Measurements from ENCODE around the gene FOCAD.

Gene FOCAD

DNA sequence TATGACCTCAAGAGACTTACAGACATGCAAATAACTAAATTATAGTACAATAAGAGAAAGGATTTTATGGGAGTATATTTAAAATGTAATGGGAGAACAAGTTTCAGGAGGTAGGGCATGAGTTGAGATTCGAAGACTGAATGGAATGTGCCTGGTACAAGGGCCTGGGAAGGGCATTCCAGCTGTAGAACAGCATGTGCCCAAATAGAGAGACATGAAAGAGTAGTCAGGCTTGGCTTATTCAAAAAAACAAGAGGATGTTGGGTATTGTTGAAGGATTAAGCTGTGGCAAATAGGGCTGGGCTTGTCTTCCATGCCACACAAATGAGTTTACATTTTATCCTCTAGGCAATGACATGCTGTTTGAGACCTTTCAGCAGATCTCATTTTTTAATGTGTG lies 86.9 kb downstream of the FOCAD start:
- CTCF ChIA-PET, result no interaction called here
- Histone ChIP-seq H3K36me3 (ENCODE audit: control insufficient read depth in 4 of 4, insufficient read depth in 4 of 4, low read length in 3 of 4) (peaks cover 15 to 38% (median 18%) of the 10 kb centered on the region in 4 experiments), H3K4me1 (ENCODE audit: control extremely low read depth in 1 of 4, control insufficient read depth in 4 of 4, insufficient read depth in 4 of 4, low read length in 3 of 4) (no peaks in the 10 kb centered on the region), H3K4me3 (ENCODE audit: control insufficient read depth in 1 of 7, extremely low read depth in 1 of 7, insufficient read depth in 4 of 7, low read depth in 2 of 7, low read length in 6 of 7) (no peak overlapping the region), H3K27me3 (replicated peaks in 2 of 5; ENCODE audit: control insufficient read depth in 4 of 5, insufficient read depth in 5 of 5, low read length in 4 of 5) (no peaks in the 10 kb centered on the region), H3K9me3 (ENCODE audit: control extremely low read depth in 1 of 5, control insufficient read depth in 4 of 5, insufficient read depth in 2 of 5, low read depth in 1 of 5, low read length in 4 of 5) (peaks cover 0 to 3% (median 0%) of the 10 kb centered on the region in 5 experiments), H3K27ac (ENCODE audit: insufficient read depth in 1 of 2, low read depth in 1 of 2, low read length in 2 of 2, poor library complexity in 1 of 2, severe bottlenecking in 2 of 2) (no peak overlapping the region)
- WGBS (ENCODE audit: insufficient coverage), result 91% methylated on average over 1 of the region's 1 CpG
- POLR2A ChIA-PET, result no interaction called here
- no peak for DNase-seq

DNA sequence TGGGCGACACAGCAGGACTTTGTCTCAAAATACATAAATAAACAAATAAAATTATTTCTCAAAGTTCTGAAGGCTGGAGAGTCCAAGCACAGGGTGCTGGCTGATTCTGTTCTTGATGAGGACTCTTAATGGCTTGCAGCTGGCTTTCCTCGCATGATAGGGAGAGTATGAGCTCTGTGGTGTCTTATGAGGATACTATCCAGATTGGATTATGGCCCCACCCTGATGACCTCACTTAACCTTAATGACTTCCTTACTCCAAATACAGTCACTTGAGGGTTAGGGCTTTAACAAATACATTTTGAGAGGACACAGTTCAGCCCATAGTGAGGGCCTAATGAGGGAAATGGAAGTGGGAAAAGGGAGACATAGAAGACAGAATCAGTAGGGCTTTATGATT lies 87.7 kb downstream of the FOCAD start:
- Histone ChIP-seq H3K4me3 (ENCODE audit: control insufficient read depth in 1 of 7, extremely low read depth in 1 of 7, insufficient read depth in 4 of 7, low read depth in 2 of 7, low read length in 6 of 7) (no peak overlapping the region), H3K36me3 (ENCODE audit: control insufficient read depth in 4 of 4, insufficient read depth in 4 of 4, low read length in 3 of 4) (peaks cover 15 to 34% (median 18%) of the 10 kb centered on the region in 4 experiments), H3K27me3 (replicated peaks in 2 of 5; ENCODE audit: control insufficient read depth in 4 of 5, insufficient read depth in 5 of 5, low read length in 4 of 5) (no peaks in the 10 kb centered on the region), H3K27ac (ENCODE audit: insufficient read depth in 1 of 2, low read depth in 1 of 2, low read length in 2 of 2, poor library complexity in 1 of 2, severe bottlenecking in 2 of 2) (no peak overlapping the region), H3K4me1 (ENCODE audit: control extremely low read depth in 1 of 4, control insufficient read depth in 4 of 4, insufficient read depth in 4 of 4, low read length in 3 of 4) (no peaks in the 10 kb centered on the region), H3K9me3 (ENCODE audit: control extremely low read depth in 1 of 5, control insufficient read depth in 4 of 5, insufficient read depth in 2 of 5, low read depth in 1 of 5, low read length in 4 of 5) (peaks cover 0 to 3% (median 0%) of the 10 kb centered on the region in 5 experiments)
- POLR2A ChIA-PET, result no interaction called here
- no peak for DNase-seq
- no CpG with 5 or more reads among the region's 2 CpGs for WGBS (ENCODE audit: insufficient coverage)
- CTCF ChIA-PET, result interaction anchor here (0.6 to 1.0 kb wide), 2 partner anchors 11 to 1464 kb away, joined by 3 read pairs; no protein-coding TSS in a partner anchor

DNA sequence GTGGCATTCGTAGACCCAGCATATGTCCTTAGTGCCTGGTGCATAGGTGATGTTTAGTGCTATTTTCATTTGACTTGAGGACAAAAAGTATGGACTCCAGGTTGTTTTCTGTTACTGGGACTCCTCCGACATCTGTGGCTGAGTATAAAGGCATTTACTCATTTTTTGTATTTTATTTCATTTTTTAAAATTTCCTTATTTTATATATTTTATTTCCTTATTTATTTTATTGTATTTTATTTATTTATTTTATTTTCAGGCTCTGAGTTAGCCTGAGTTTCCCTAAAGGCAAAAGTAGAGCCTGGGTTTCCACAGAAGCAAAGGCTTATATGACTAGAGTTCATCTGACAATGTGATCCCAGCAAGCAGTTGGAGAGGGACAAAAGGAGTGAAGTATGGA lies 91.6 kb downstream of the FOCAD start:
- Histone ChIP-seq H3K4me3 (ENCODE audit: control insufficient read depth in 1 of 7, extremely low read depth in 1 of 7, insufficient read depth in 4 of 7, low read depth in 2 of 7, low read length in 6 of 7) (no peak overlapping the region), H3K9me3 (ENCODE audit: control extremely low read depth in 1 of 5, control insufficient read depth in 4 of 5, insufficient read depth in 2 of 5, low read depth in 1 of 5, low read length in 4 of 5) (peaks cover 0 to under 1% (median 0%) of the 10 kb centered on the region in 5 experiments), H3K27ac (ENCODE audit: insufficient read depth in 1 of 2, low read depth in 1 of 2, low read length in 2 of 2, poor library complexity in 1 of 2, severe bottlenecking in 2 of 2) (no peak overlapping the region), H3K4me1 (ENCODE audit: control extremely low read depth in 1 of 4, control insufficient read depth in 4 of 4, insufficient read depth in 4 of 4, low read length in 3 of 4) (no peaks in the 10 kb centered on the region), H3K27me3 (replicated peaks in 2 of 5; ENCODE audit: control insufficient read depth in 4 of 5, insufficient read depth in 5 of 5, low read length in 4 of 5) (no peaks in the 10 kb centered on the region), H3K36me3 (ENCODE audit: control insufficient read depth in 4 of 4, insufficient read depth in 4 of 4, low read length in 3 of 4) (peaks cover 5 to 23% (median 10%) of the 10 kb centered on the region in 4 experiments)
- CTCF ChIA-PET, result no interaction called here
- POLR2A ChIA-PET, result no interaction called here
- 100% methylated on average over 1 of the region's 2 CpGs for WGBS (ENCODE audit: insufficient coverage)
- DNase-seq, result no peak

DNA sequence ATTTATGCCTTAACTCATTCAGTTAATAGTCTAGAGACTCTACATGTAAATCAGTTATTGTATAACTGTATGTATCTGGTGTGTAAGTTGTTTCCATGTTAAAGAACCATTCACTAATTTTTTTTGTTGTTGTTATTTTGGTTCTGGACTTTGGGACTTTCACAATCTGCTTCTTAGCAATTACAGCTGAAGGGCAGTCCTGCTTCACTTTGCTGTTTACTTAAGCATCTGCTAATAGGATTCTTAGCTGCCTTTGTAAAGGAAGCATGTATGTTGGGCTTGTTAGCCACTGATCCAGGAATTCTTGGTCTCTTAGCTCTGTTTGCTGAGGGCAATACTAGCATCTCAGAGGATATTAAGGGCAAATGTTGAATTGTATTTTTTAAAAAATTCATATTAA lies 97.0 kb downstream of the FOCAD start:
- no peak overlapping the region for H3K27ac ChIP-seq (ENCODE audit: insufficient read depth in 1 of 2, low read depth in 1 of 2, low read length in 2 of 2, poor library complexity in 1 of 2, severe bottlenecking in 2 of 2)
- H3K9me3 ChIP-seq (ENCODE audit: control extremely low read depth in 1 of 5, control insufficient read depth in 4 of 5, insufficient read depth in 2 of 5, low read depth in 1 of 5, low read length in 4 of 5), result no peaks in the 10 kb centered on the region
- CTCF ChIA-PET, result interaction anchor here (1.1 kb wide), 1 partner anchor 97 kb away, joined by 4 read pairs; the partner anchor contains the start of gene FOCAD
- POLR2A ChIA-PET, result no interaction called here
- DNase-seq, result no peak
- H3K4me1 ChIP-seq (ENCODE audit: control extremely low read depth in 1 of 4, control insufficient read depth in 4 of 4, insufficient read depth in 4 of 4, low read length in 3 of 4), result no peaks in the 10 kb centered on the region
- no peaks in the 10 kb centered on the region for H3K27me3 ChIP-seq (replicated peaks in 2 of 5; ENCODE audit: control insufficient read depth in 4 of 5, insufficient read depth in 5 of 5, low read length in 4 of 5)
- peaks cover under 1 to 19% (median 6%) of the 10 kb centered on the region in 4 experiments for H3K36me3 ChIP-seq (ENCODE audit: control insufficient read depth in 4 of 4, insufficient read depth in 4 of 4, low read length in 3 of 4)
- H3K4me3 ChIP-seq (ENCODE audit: control insufficient read depth in 1 of 7, extremely low read depth in 1 of 7, insufficient read depth in 4 of 7, low read depth in 2 of 7, low read length in 6 of 7), result no peak overlapping the region

DNA sequence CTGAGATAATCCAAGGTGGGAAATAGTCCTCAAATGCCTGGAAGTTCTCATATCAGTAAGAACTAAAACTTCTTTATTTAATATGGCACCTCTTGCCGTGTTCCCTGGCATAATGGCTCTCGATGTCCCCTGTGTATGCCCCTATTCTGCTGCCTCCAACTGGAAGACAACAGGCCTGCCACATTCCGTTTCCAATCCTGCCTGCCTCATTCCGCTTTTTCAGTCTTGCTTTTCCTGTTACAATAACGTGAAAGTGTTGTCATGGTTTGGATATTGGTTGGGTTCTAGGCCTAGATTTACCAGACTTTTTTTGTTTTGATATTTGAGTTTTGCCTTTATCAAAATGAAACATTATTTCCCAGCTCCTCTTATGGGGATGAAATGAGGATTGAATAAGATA lies 98.2 kb downstream of the FOCAD start:
- Histone ChIP-seq H3K27me3 (replicated peaks in 2 of 5; ENCODE audit: control insufficient read depth in 4 of 5, insufficient read depth in 5 of 5, low read length in 4 of 5) (no peaks in the 10 kb centered on the region), H3K9me3 (ENCODE audit: control extremely low read depth in 1 of 5, control insufficient read depth in 4 of 5, insufficient read depth in 2 of 5, low read depth in 1 of 5, low read length in 4 of 5) (no peaks in the 10 kb centered on the region), H3K4me1 (ENCODE audit: control extremely low read depth in 1 of 4, control insufficient read depth in 4 of 4, insufficient read depth in 4 of 4, low read length in 3 of 4) (no peaks in the 10 kb centered on the region), H3K4me3 (ENCODE audit: control insufficient read depth in 1 of 7, extremely low read depth in 1 of 7, insufficient read depth in 4 of 7, low read depth in 2 of 7, low read length in 6 of 7) (no peak overlapping the region), H3K36me3 (ENCODE audit: control insufficient read depth in 4 of 4, insufficient read depth in 4 of 4, low read length in 3 of 4) (peaks cover 0 to 19% (median 6%) of the 10 kb centered on the region in 4 experiments), H3K27ac (ENCODE audit: insufficient read depth in 1 of 2, low read depth in 1 of 2, low read length in 2 of 2, poor library complexity in 1 of 2, severe bottlenecking in 2 of 2) (no peak overlapping the region)
- CTCF ChIA-PET, result no interaction called here
- POLR2A ChIA-PET, result no interaction called here
- WGBS (ENCODE audit: insufficient coverage), result 94% methylated on average over 2 of the region's 5 CpGs
- DNase-seq, result no peak

DNA sequence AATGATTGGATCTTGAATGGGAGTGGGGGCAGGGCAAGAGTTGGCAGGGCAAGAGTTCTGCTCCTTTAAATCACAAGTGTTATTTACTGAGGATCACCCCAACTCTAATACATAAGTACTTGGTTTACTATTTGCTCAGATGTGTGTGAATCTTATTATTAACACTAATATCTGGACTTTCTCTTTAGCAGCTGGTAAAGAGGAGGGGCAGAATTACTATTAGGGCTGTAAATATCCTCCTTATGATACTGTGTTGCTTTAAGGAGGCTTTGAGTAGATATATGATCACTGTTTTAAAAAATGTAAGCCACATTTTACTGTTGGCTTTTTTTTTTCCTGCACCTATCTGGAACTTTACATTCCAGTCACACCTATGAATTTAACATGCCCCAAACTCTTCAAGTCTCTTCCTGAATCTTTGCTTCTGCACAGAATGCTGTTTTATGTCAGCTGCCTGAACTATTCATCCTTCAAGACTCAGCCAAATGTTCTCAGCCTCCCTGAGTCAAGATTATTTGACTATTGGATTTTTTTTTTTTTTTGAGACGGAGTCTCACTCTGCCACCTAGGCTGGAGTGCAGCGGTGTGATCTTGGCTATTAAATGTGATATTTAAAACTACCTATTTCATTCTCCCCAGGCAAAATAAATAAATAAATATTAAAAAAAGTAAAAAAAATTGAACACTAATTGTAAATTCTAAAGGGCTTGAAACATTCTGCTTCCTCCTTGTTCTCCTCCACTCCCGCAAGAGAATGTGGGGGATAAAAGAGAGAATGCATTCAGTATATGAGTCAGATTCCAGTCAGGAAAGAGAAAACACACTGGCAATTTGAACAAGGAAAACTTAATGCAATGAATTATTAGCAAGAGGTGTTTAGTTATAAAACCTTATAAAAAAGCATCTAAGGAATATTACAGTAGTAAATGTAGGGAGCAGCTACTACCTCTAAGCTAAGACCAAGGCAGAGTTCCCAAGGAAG lies 99.3 kb downstream of the FOCAD start:
- ChIA-PET CTCF (no interaction called here), POLR2A (no interaction called here)
- no peaks in the 10 kb centered on the region for H3K27me3 ChIP-seq (replicated peaks in 2 of 5; ENCODE audit: control insufficient read depth in 4 of 5, insufficient read depth in 5 of 5, low read length in 4 of 5)
- no peak overlapping the region for H3K27ac ChIP-seq (ENCODE audit: insufficient read depth in 1 of 2, low read depth in 1 of 2, low read length in 2 of 2, poor library complexity in 1 of 2, severe bottlenecking in 2 of 2)
- H3K4me1 ChIP-seq (ENCODE audit: control extremely low read depth in 1 of 4, control insufficient read depth in 4 of 4, insufficient read depth in 4 of 4, low read length in 3 of 4), result no peaks in the 10 kb centered on the region
- DNase-seq, result no peak
- WGBS (ENCODE audit: insufficient coverage), result no CpG with 5 or more reads among the region's 3 CpGs
- no peaks in the 10 kb centered on the region for H3K9me3 ChIP-seq (ENCODE audit: control extremely low read depth in 1 of 5, control insufficient read depth in 4 of 5, insufficient read depth in 2 of 5, low read depth in 1 of 5, low read length in 4 of 5)
- H3K4me3 ChIP-seq (ENCODE audit: control insufficient read depth in 1 of 7, extremely low read depth in 1 of 7, insufficient read depth in 4 of 7, low read depth in 2 of 7, low read length in 6 of 7), result no peak overlapping the region
- H3K36me3 ChIP-seq (ENCODE audit: control insufficient read depth in 4 of 4, insufficient read depth in 4 of 4, low read length in 3 of 4), result peaks cover 0 to 19% (median 6%) of the 10 kb centered on the region in 4 experiments

DNA sequence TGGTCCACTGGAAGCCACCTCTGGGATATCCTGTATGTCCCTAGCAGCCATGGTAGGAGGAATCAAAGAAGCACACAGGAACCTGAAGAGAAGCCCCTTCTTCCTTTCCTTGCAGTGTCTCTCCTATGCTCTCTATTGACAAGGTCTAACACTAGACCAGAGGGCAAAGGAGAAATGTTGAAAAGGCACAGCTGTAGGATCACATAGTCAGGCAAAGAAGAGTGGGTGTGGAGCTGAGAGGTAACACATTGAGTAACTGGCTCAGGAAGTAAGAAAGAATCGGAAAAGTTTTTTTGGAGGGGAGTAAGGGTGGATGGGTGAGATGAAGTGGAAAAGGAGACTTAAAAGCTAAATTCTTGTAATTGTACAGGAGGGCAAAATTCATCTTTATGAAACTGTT lies 100.1 kb downstream of the FOCAD start:
- 100% methylated on average over 1 of the region's 1 CpG for WGBS (ENCODE audit: insufficient coverage)
- DNase-seq, result no peak
- Histone ChIP-seq H3K9me3 (ENCODE audit: control extremely low read depth in 1 of 5, control insufficient read depth in 4 of 5, insufficient read depth in 2 of 5, low read depth in 1 of 5, low read length in 4 of 5) (no peaks in the 10 kb centered on the region), H3K4me1 (ENCODE audit: control extremely low read depth in 1 of 4, control insufficient read depth in 4 of 4, insufficient read depth in 4 of 4, low read length in 3 of 4) (no peaks in the 10 kb centered on the region), H3K27me3 (replicated peaks in 2 of 5; ENCODE audit: control insufficient read depth in 4 of 5, insufficient read depth in 5 of 5, low read length in 4 of 5) (no peaks in the 10 kb centered on the region), H3K27ac (ENCODE audit: insufficient read depth in 1 of 2, low read depth in 1 of 2, low read length in 2 of 2, poor library complexity in 1 of 2, severe bottlenecking in 2 of 2) (no peak overlapping the region), H3K36me3 (ENCODE audit: control insufficient read depth in 4 of 4, insufficient read depth in 4 of 4, low read length in 3 of 4) (peaks cover 0 to 19% (median 6%) of the 10 kb centered on the region in 4 experiments), H3K4me3 (ENCODE audit: control insufficient read depth in 1 of 7, extremely low read depth in 1 of 7, insufficient read depth in 4 of 7, low read depth in 2 of 7, low read length in 6 of 7) (no peak overlapping the region)
- ChIA-PET POLR2A (no interaction called here), CTCF (no interaction called here)
